GM12878 (cell line): ENCODE data around the gene CALR. TPM values are rescaled to one million over a fixed set of nuclear protein-coding genes. Genes with fewer than 3 reads are reported as not detected.

Experiments used
- ATAC-seq: fragments of 200-7000 bp; cut with Tn5 transposase; 3 replicates; pipeline ENCODE4 v1.9.1; 2020; ENCODE audit warnings: mild to moderate bottlenecking, moderate library complexity
- BruUV-seq: library from RNA; stranded (reverse); fragments of 400-500 nt; replicated peaks from 2 replicates; lab custom pipeline; 2021; lab: Mats Ljungman, UMichigan
- CTCF ChIA-PET: fragments of 300-600 bp; sonication (Branson Sonifier 250); formaldehyde crosslinking; extraction: SDS; loops from one replicate; lab custom pipeline; 2021; ENCODE audit warnings: inconsistent platforms; lab: Yijun Ruan, JAX
- POLR2A ChIA-PET: fragments of 350-600 bp; formaldehyde crosslinking; extraction: SDS; loops from one replicate; lab custom pipeline; 2021; ENCODE audit warnings: inconsistent platforms; lab: Charles Lee
- RAD21 ChIA-PET: fragments of 300-600 bp; sonication (Branson Sonifier 250); formaldehyde crosslinking; loops from one replicate; lab custom pipeline; 2023; ENCODE audit warnings: antibody characterized with exemption; ENCODE audit not compliant: unreplicated experiment; lab: Charles Lee
- SMC1A ChIA-PET: fragments of 300-600 bp; sonication (Branson Sonifier 250); formaldehyde crosslinking; loops from one replicate; lab custom pipeline; 2023; ENCODE audit not compliant: unreplicated experiment, uncharacterized antibody; lab: Charles Lee
- DNase-seq: peaks from one replicate; pipeline ENCODE4 v3.0.0-alpha.2; 2011; ENCODE audit warnings: low read depth, low spot score
- FAIRE-seq: peaks from 3 replicates; lab custom pipeline; 2011; peaks lifted over from hg19 to GRCh38; lab: Jason Lieb, UNC
- H2AFZ ChIP-seq: 2 replicates; pipeline ENCODE4 v1.6.0; 2011; ENCODE audit warnings: low read depth, low read length, control low read depth; ENCODE audit not compliant: control insufficient read depth
- H3K27ac ChIP-seq: 2 replicates; pipeline ENCODE4 v1.5.1; 2011; ENCODE audit warnings: control low read depth; ENCODE audit not compliant: control insufficient read depth, insufficient read depth
- H3K27me3 ChIP-seq, 2 experiments: replicated peaks in 1 of 2; 2 replicates each; pipeline versions ENCODE4 v1.6.0 to v1.6.1; 2011; ENCODE audit warnings: low read length in 1 of 2; ENCODE audit not compliant: control insufficient read depth in 2 of 2, insufficient read depth in 2 of 2
- H3K36me3 ChIP-seq, 2 experiments: 2 replicates each; pipeline ENCODE4 v1.5.1; 2011; ENCODE audit warnings: low read length in 1 of 2; ENCODE audit not compliant: control insufficient read depth in 2 of 2, insufficient read depth in 2 of 2
- H3K4me1 ChIP-seq: 2 replicates; pipeline ENCODE4 v1.6.1; 2011; ENCODE audit warnings: mild to moderate bottlenecking, low read length, moderate library complexity, mixed read lengths; ENCODE audit not compliant: control insufficient read depth, insufficient read depth
- H3K4me2 ChIP-seq: 2 replicates; pipeline ENCODE4 v1.6.0; 2011; ENCODE audit warnings: control low read depth; ENCODE audit not compliant: control insufficient read depth, insufficient read depth
- H3K4me3 ChIP-seq: fragments of 200-600 bp; sonication (generic); 2 replicates; pipeline ENCODE4 v1.5.1; 2016
- H3K79me2 ChIP-seq: 2 replicates; pipeline ENCODE4 v1.6.0; 2011; ENCODE audit warnings: low read length; ENCODE audit not compliant: control insufficient read depth, insufficient read depth
- H3K9ac ChIP-seq: 2 replicates; pipeline ENCODE4 v1.8.0; 2011; ENCODE audit warnings: low read length, control low read depth, mixed read lengths; ENCODE audit not compliant: control insufficient read depth, insufficient read depth
- H3K9me3 ChIP-seq: replicated peaks from 3 replicates; pipeline ENCODE4 v1.5.1; 2011; ENCODE audit warnings: mild to moderate bottlenecking, low read length; ENCODE audit not compliant: control insufficient read depth, insufficient read depth
- H4K20me1 ChIP-seq: 2 replicates; pipeline ENCODE4 v1.6.0; 2011; ENCODE audit not compliant: control insufficient read depth, insufficient read depth
- BCLAF1 ChIP-seq: fragments of 450-650 bp; IDR thresholded peaks from 2 replicates; pipeline ENCODE4 v1.6.1; 2017; ENCODE audit warnings: antibody characterized with exemption, mild to moderate bottlenecking, moderate library complexity
- CBX5 ChIP-seq: sonication (generic); IDR thresholded peaks from 2 replicates; pipeline ENCODE4 v1.6.1; 2016; ENCODE audit warnings: low read depth, moderate library complexity, mild to moderate bottlenecking, inconsistent platforms
- EGR1 ChIP-seq, 2 experiments: IDR thresholded peaks; 1 replicate in 1 of 2; 2 replicates in 1 of 2; pipeline ENCODE4 v1.6.1; 2011 to 2012; ENCODE audit warnings: low read depth in 2 of 2, low read length in 2 of 2, borderline replicate concordance in 1 of 2, mild to moderate bottlenecking in 1 of 2, moderate library complexity in 1 of 2
- HDAC6 ChIP-seq: fragments of 200-600 bp; sonication (generic); IDR thresholded peaks from one replicate; pipeline ENCODE4 v1.8.0; 2017; ENCODE audit warnings: antibody characterized with exemption; ENCODE audit not compliant: unreplicated experiment
- MEF2B ChIP-seq: fragments of 450-650 bp; IDR thresholded peaks from 2 replicates; pipeline ENCODE4 v1.6.1; 2018; ENCODE audit warnings: mild to moderate bottlenecking, moderate library complexity; ENCODE audit not compliant: partially characterized antibody, poor library complexity, severe bottlenecking
- PRDM15 ChIP-seq: fragments of 450-650 bp; formaldehyde crosslinking; IDR thresholded peaks from 2 replicates; pipeline ENCODE4 v1.4.0; 2020; ENCODE audit warnings: mild to moderate bottlenecking, moderate library complexity
- RFX5 ChIP-seq: IDR thresholded peaks from 2 replicates; pipeline ENCODE4 v1.6.1; 2011; ENCODE audit warnings: low read depth, low read length, improper control_type of control experiment
- SKIL ChIP-seq: fragments of 450-650 bp; IDR thresholded peaks from 2 replicates; pipeline ENCODE4 v1.6.1; 2017; ENCODE audit warnings: mild to moderate bottlenecking, low read depth, inconsistent platforms; ENCODE audit not compliant: poor library complexity, severe bottlenecking
- SMC3 ChIP-seq: IDR thresholded peaks from 2 replicates; pipeline ENCODE4 v1.6.1; 2011; ENCODE audit warnings: low read length, improper control_type of control experiment, borderline replicate concordance
- STAT3 ChIP-seq: IDR thresholded peaks from 2 replicates; pipeline ENCODE4 v1.6.1; 2011; ENCODE audit warnings: low read depth, low read length, improper control_type of control experiment
- WGBS: methylation state at CpG from one replicate; pipeline ENCODE4 v1.1.6; 2016; ENCODE audit warnings: low lambda C conversion rate; ENCODE audit not compliant: insufficient replicate concordance, insufficient coverage; ENCODE audit errors: missing lambda C conversion rate; 5-methylcytosine and 5-hydroxymethylcytosine counted together
- in situ Hi-C: fragments of 300-500 bp; cut with MboI; formaldehyde crosslinking; loops from 9 replicates; pipeline ENCODE4 v1.14.3; 2018; ENCODE audit warnings: mixed read lengths
- intact Hi-C: fragments of 100-400 bp; cut with micrococcal nuclease; formaldehyde crosslinking; loops from one replicate; pipeline ENCODE4 v1.14.2; 2022; ENCODE audit not compliant: unreplicated experiment
- polyA plus RNA-seq, 11 experiments: library from polyadenylated mRNA; depleted of rRNA in 4 of 11; unstranded in 6 of 11; stranded (reverse) in 5 of 11; fragments of >200 nt; fragmentation: Nextera tagmentation in 4 of 11; fragmentation: Illumina TruSeq in 1 of 11; extraction: Ambion mirVana in 4 of 11; extraction: Trizol in 1 of 11; gene quantifications; 1 replicate in 1 of 11; 2 replicates in 10 of 11; pipeline versions ENCODE4 v1.2.1 to v1.2.3, GENCODE V29; 2011 to 2016; ENCODE audit warnings: inconsistent platforms in 2 of 11, missing spikeins in 2 of 11, low read depth in 1 of 11
- total RNA-seq, 4 experiments: library from RNA; depleted of rRNA in 3 of 4; stranded (reverse); fragments of >200 nt in 3 of 4; fragmentation: Illumina TruSeq in 1 of 4; extraction: Trizol in 1 of 4; gene quantifications; 2 replicates each; pipeline versions ENCODE4 v1.2.1 to v1.2.3, GENCODE V29; 2013 to 2021

The CALR gene
- total and polyA plus RNA-seq, 10 of the 15 experiments (the other 5 are each of a cell fraction or from before 2014, with no cell fraction given): 202 to 1,451 (median 749) TPM

- no peak for TF ChIP-seq PRDM15 (CRISPR knock-in tag)
Observed at GRCh38 chr19:12933287-12934072, 4.9 kb upstream of the CALR start, which contains the start of gene FARSA (continued).

- ChIA-PET POLR2A (interaction anchor here (1.5 to 2.7 kb wide), 3 partner anchors 9 to 36 kb away, joined by 3 to 9 read pairs (median 6); partner anchors contain the start of gene RAD23A), RAD21 (no interaction called here), CTCF (no interaction called here), SMC1A (no interaction called here)
- Histone ChIP-seq H3K36me3 (peaks cover 9 to 10% of the 10 kb centered on the region in 2 experiments), H2AFZ (no peak overlapping the region), H3K79me2 (peaks cover 49% of the 10 kb centered on the region), H4K20me1 (peaks cover 7% of the 10 kb centered on the region; the same call in 1 of the 2 replicates), H3K4me2 (no peak overlapping the region), H3K9me3 (no peaks in the 10 kb centered on the region), H3K27ac (no peak overlapping the region), H3K27me3 (no peaks in the 10 kb centered on the region), H3K9ac (no peak overlapping the region), H3K4me3 (no peak overlapping the region), H3K4me1 (peaks cover 19% of the 10 kb centered on the region)
- FAIRE-seq (no peak), DNase-seq (no peak), ATAC-seq (no peak)
- intact Hi-C loops (loop anchor here (5.0 kb wide), 1 partner anchor 148 kb away; no protein-coding TSS in a partner anchor), in situ Hi-C loops (no loop called here)
- 91% methylated on average over 10 of the region's 10 CpGs for WGBS
- no TSS peak for BruUV-seq
- no peak for TF ChIP-seq RFX5
- TF ChIP-seq BCLAF1: no peak
- no peak for TF ChIP-seq HDAC6
- TF ChIP-seq EGR1 (IDR thresholded peaks at IDR 0.05; ENCODE audit: borderline replicate concordance in 1 of 2, low read depth in 2 of 2, low read length in 2 of 2): no peak
- TF ChIP-seq MEF2B: no peak
- no peak for TF ChIP-seq CBX5
- TF ChIP-seq STAT3: no peak
- no peak for TF ChIP-seq SKIL
- no peak for TF ChIP-seq SMC3
Observed at GRCh38 chr19:12935071-12935470, 3.3 kb upstream of the CALR start.
